ENCODE data around the gene LPAR1.

DNA sequence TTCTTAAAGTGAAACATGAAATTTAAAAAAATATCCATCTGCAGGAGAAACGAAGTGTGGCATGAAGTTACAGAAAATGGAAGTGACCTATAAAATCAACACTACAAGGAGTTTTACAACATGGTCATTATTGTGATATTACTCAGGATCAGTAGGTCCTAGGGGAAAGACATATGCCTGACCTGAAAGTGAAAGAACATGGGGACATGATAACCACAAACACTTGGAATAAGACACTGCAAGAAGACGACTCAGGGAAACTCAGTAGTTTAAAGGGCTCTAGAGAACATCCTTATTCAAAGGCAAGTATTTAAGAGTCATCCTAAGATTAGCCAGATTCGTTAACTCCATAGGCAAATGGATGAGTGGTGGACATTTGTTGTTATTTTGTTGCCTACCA, 19.9 kb upstream of the LPAR1 start:
- TF ChIP-seq POLR2A (IDR thresholded peaks at IDR 0.05): no peak
- TF ChIP-seq, protein P1, sequence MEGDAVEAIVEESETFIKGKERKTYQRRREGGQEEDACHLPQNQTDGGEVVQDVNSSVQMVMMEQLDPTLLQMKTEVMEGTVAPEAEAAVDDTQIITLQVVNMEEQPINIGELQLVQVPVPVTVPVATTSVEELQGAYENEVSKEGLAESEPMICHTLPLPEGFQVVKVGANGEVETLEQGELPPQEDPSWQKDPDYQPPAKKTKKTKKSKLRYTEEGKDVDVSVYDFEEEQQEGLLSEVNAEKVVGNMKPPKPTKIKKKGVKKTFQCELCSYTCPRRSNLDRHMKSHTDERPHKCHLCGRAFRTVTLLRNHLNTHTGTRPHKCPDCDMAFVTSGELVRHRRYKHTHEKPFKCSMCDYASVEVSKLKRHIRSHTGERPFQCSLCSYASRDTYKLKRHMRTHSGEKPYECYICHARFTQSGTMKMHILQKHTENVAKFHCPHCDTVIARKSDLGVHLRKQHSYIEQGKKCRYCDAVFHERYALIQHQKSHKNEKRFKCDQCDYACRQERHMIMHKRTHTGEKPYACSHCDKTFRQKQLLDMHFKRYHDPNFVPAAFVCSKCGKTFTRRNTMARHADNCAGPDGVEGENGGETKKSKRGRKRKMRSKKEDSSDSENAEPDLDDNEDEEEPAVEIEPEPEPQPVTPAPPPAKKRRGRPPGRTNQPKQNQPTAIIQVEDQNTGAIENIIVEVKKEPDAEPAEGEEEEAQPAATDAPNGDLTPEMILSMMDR (IDR thresholded peaks at IDR 0.05): no peak

Data from adrenal gland (tissue), 5 donors.